ENCODE data around the gene TBC1D12.

Gene TBC1D12

GRCh38 chr10:94398762-94399161 is 3.6 kb upstream of the TBC1D12 start:
- no peak for TF ChIP-seq CTCF (conservative IDR thresholded peaks at IDR 0.05; ENCODE audit: low read depth, low read length)
- Histone ChIP-seq H3K36me3 (ENCODE audit: insufficient read depth) (no peaks in the 10 kb centered on the region), H3K79me2 (ENCODE audit: insufficient read depth, low read depth) (peaks cover 2% of the 10 kb centered on the region; the same call in 1 of the 2 replicates), H3K4me3 (IDR thresholded peaks at IDR 0.05; ENCODE audit: insufficient read depth, low read depth, low read length) (no peak overlapping the region), H2AFZ (ENCODE audit: low read depth) (no peak overlapping the region), H3K9ac (no peak overlapping the region), H3K27me3 (ENCODE audit: insufficient read depth, low read depth) (no peaks in the 10 kb centered on the region), H3K4me2 (no peak overlapping the region), H3K27ac (no peak overlapping the region), H4K20me1 (ENCODE audit: insufficient read depth) (no peaks in the 10 kb centered on the region), H3K4me1 (ENCODE audit: low read depth, poor library complexity, severe bottlenecking) (no peaks in the 10 kb centered on the region)

- no peaks in the 10 kb centered on the region for H3K27me3 ChIP-seq (ENCODE audit: insufficient read depth, low read depth)
- H2AFZ ChIP-seq (ENCODE audit: low read depth): peak overlapping the region; percentile 84
- no peaks in the 10 kb centered on the region for H3K36me3 ChIP-seq (ENCODE audit: insufficient read depth)
- peak overlapping the region; percentile 66 for H3K9ac ChIP-seq
- no peak for TF ChIP-seq CTCF (conservative IDR thresholded peaks at IDR 0.05; ENCODE audit: low read depth, low read length)
- peaks cover 23% of the 10 kb centered on the region for H3K4me1 ChIP-seq (ENCODE audit: low read depth, poor library complexity, severe bottlenecking)
- H3K27ac ChIP-seq: peak overlapping the region; percentile 82
- no peaks in the 10 kb centered on the region for H4K20me1 ChIP-seq (ENCODE audit: insufficient read depth)
- H3K4me2 ChIP-seq: peak overlapping the region; percentile 65
- no peak overlapping the region for H3K4me3 ChIP-seq (IDR thresholded peaks at IDR 0.05; ENCODE audit: insufficient read depth, low read depth, low read length)
- H3K79me2 ChIP-seq (ENCODE audit: insufficient read depth, low read depth): peaks cover 42% of the 10 kb centered on the region
These were observed 570 bp downstream of the TBC1D12 start for GRCh38 chr10:94402843-94403379.

- H3K4me1 ChIP-seq (ENCODE audit: low read depth, poor library complexity, severe bottlenecking): peaks cover 30% of the 10 kb centered on the region
- no peak overlapping the region for H3K4me3 ChIP-seq (IDR thresholded peaks at IDR 0.05; ENCODE audit: insufficient read depth, low read depth, low read length)
- no peaks in the 10 kb centered on the region for H3K27me3 ChIP-seq (ENCODE audit: insufficient read depth, low read depth)
- H4K20me1 ChIP-seq (ENCODE audit: insufficient read depth): no peaks in the 10 kb centered on the region
- no peak for TF ChIP-seq CTCF (conservative IDR thresholded peaks at IDR 0.05; ENCODE audit: low read depth, low read length)
- peak overlapping the region; percentile 66 for H3K9ac ChIP-seq
- no peaks in the 10 kb centered on the region for H3K36me3 ChIP-seq (ENCODE audit: insufficient read depth)
- H2AFZ ChIP-seq (ENCODE audit: low read depth): peak overlapping the region; percentile 84
- peak overlapping the region; percentile 65 for H3K4me2 ChIP-seq
- peaks cover 49% of the 10 kb centered on the region for H3K79me2 ChIP-seq (ENCODE audit: insufficient read depth, low read depth)
- peak overlapping the region; percentile 82 for H3K27ac ChIP-seq
These were observed 1.3 kb downstream of the TBC1D12 start for GRCh38 chr10:94403380-94404213.

- H3K4me3 ChIP-seq (IDR thresholded peaks at IDR 0.05; ENCODE audit: insufficient read depth, low read depth, low read length): no peak overlapping the region
- H3K36me3 ChIP-seq (ENCODE audit: insufficient read depth): no peaks in the 10 kb centered on the region
- peaks cover 57% of the 10 kb centered on the region for H3K79me2 ChIP-seq (ENCODE audit: insufficient read depth, low read depth)
- TF ChIP-seq CTCF (conservative IDR thresholded peaks at IDR 0.05; ENCODE audit: low read depth, low read length): no peak
- H3K27me3 ChIP-seq (ENCODE audit: insufficient read depth, low read depth): no peaks in the 10 kb centered on the region
- H3K4me2 ChIP-seq: peak overlapping the region; percentile 65
- H3K27ac ChIP-seq: no peak overlapping the region
- H3K9ac ChIP-seq: no peak overlapping the region
- peaks cover 34% of the 10 kb centered on the region for H3K4me1 ChIP-seq (ENCODE audit: low read depth, poor library complexity, severe bottlenecking)
- H4K20me1 ChIP-seq (ENCODE audit: insufficient read depth): no peaks in the 10 kb centered on the region
- H2AFZ ChIP-seq (ENCODE audit: low read depth): no peak overlapping the region
These were observed 3.1 kb downstream of the TBC1D12 start for GRCh38 chr10:94405406-94405805.
